Bronchial epithelial cell (primary cell): Measurements from ENCODE around the gene LTBP1. TPM values are rescaled to one million over a fixed set of nuclear protein-coding genes. Genes with fewer than 3 reads are reported as not detected.

Source experiments
- DNase-seq: peaks from one replicate; pipeline ENCODE4 v3.0.0-alpha.2; 2010; ENCODE audit warnings: low read depth
- FAIRE-seq: peaks from 2 replicates; lab custom pipeline; 2011; peaks lifted over from hg19 to GRCh38; lab: Jason Lieb, UNC
- H3K27me3 ChIP-seq: 2 replicates; pipeline ENCODE4 v1.5.1; 2011; ENCODE audit warnings: low read length; ENCODE audit not compliant: control insufficient read depth, insufficient read depth
- H3K36me3 ChIP-seq: 2 replicates; pipeline ENCODE4 v1.5.1; 2011; ENCODE audit warnings: low read length; ENCODE audit not compliant: control insufficient read depth, insufficient read depth
- H3K4me3 ChIP-seq: 2 replicates; pipeline ENCODE4 v1.5.1; 2011; ENCODE audit warnings: mild to moderate bottlenecking, low read depth, low read length, control low read depth
- CTCF ChIP-seq: IDR thresholded peaks from 2 replicates; pipeline ENCODE4 v1.5.1; 2011; ENCODE audit warnings: mild to moderate bottlenecking, moderate library complexity, low read length, control low read depth, inconsistent platforms; ENCODE audit not compliant: insufficient read depth, severe bottlenecking
- total RNA-seq: library from RNA; depleted of rRNA; stranded (reverse); fragments of >200 nt; gene quantifications from 2 replicates; pipeline ENCODE4 v1.2.1, GENCODE V29; 2014

LTBP1 gene
- total RNA-seq, 1 donor from 2014 or later, result 6.6 TPM

DNA sequence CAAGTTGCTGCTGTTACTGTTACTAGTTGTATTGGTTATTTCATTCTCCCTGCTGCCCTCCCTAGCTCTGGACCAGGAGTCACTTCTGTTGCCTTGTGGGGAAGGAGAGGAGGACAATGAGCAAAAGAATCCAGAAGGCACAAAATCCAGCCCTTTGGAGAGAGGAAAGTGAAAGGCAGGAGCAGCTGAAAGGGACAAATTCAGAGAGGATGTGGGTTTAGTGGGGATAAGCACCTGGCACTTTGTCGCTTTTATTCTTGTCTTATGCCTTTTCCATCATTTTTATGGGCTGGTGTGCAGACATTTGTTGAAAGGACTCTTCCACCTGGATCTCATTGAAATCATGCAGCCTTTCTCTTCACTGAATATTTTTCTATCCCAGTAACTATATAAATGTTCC, 24.3 kb upstream of the LTBP1 start:
- H3K27me3 ChIP-seq, result no peaks in the 10 kb centered on the region
- DNase-seq, result no peak
- FAIRE-seq, result no peak
- no peaks in the 10 kb centered on the region for H3K36me3 ChIP-seq
- no peak overlapping the region for H3K4me3 ChIP-seq
- no peak for TF ChIP-seq CTCF

DNA sequence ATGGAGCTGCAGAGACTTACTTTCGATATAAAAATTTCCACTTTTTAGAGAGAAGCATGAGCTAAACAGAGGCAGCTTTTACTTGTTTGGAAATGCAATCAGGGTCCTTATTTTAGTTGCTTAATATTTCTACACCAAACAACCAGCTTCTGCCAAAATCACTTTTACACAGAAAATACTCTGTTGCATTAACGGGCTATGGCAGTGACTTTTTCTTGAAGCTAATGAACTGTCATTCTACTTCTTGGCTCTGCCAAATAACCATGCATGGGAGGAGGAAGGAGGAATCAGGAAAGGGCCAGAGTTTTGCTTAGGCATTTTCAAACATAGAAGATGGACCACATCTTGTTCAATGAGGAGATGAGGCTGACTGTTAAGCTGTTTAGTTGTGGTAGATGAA, 23.6 kb upstream of the LTBP1 start:
- Histone ChIP-seq H3K36me3 (no peaks in the 10 kb centered on the region), H3K4me3 (no peak overlapping the region), H3K27me3 (no peaks in the 10 kb centered on the region)
- DNase-seq (no peak), FAIRE-seq (no peak)
- TF ChIP-seq CTCF, result no peak

GRCh38 chr2:32925283-32925815, 21.4 kb upstream of the LTBP1 start:
- no peaks in the 10 kb centered on the region for H3K36me3 ChIP-seq
- FAIRE-seq (no peak), DNase-seq (no peak)
- TF ChIP-seq CTCF, result no peak
- H3K27me3 ChIP-seq, result no peaks in the 10 kb centered on the region
- no peak overlapping the region for H3K4me3 ChIP-seq

DNA sequence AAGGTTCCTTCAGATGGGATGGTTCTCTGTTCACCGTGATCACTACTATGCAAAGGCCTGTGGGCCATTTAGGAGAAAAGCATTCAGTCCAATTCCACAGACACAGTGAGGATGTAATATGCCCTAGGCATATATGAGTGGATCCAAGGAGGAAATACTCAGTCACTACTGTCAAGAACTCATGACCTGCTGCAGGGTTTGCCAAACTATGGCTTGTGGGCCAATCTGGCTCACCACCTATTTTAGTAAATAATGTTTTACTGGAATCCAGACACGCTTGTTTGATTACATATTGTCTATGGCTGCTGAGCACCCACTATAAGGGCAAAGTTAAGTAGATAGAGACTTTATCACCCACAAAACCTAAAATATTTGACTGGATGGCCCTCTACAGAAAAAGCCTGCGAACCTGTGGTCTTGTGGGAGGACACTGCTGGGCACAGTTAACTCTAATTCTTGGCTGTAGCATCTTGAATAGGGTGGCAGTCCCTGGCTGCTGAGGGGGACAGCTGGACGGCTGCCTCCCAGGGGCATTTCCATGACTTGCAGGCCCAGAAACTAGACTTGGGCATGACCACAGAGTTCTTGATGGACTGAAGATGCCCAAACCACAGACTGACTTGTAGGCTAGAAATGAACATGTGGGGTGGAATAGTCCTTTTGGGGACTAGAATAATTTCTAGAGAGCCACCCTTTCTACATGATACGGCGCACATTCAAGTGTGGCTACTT, 20.6 kb upstream of the LTBP1 start:
- Histone ChIP-seq H3K27me3 (no peaks in the 10 kb centered on the region), H3K36me3 (no peaks in the 10 kb centered on the region), H3K4me3 (no peak overlapping the region)
- FAIRE-seq, result no peak
- TF ChIP-seq CTCF, result no peak
- DNase-seq, result no peak

DNA sequence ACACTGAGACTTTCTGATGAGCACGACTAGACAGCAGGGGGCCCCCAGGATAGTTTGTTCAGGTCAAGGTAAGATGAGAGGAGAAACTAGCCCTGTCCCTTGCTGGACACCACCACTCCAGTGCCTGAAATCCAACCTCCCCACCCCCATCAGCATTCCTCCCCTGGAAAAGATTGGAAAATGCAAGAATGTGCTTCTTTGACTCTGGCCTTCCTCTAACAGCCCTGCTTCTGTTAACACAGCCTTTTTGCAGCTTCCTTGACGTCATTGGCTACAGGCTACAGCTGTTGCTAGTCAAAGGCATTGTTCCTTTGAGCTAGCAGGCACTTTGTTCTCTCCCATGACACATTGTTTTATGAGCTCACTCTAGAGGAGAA, 20.1 kb upstream of the LTBP1 start:
- TF ChIP-seq CTCF, result no peak
- Histone ChIP-seq H3K27me3 (no peaks in the 10 kb centered on the region), H3K36me3 (no peaks in the 10 kb centered on the region), H3K4me3 (no peak overlapping the region)
- FAIRE-seq (no peak), DNase-seq (no peak)

GRCh38 chr2:32930436-32930835, 16.3 kb upstream of the LTBP1 start:
- H3K4me3 ChIP-seq, result no peak overlapping the region
- no peaks in the 10 kb centered on the region for H3K36me3 ChIP-seq
- no peaks in the 10 kb centered on the region for H3K27me3 ChIP-seq
- no peak for TF ChIP-seq CTCF
- FAIRE-seq, result no peak
- no peak for DNase-seq
